ENCODE results near the gene UST.
A peak's percentile ranks its signal among the peaks of the same experiment; 100 is the strongest.

UST gene

GRCh38 chr6:148912252-148912651 is 165.4 kb downstream of the UST start:
- DNase-seq = no peak

- no peak for DNase-seq
Measured at GRCh38 chr6:148915810-148916209, 169.0 kb downstream of the UST start.

- DNase-seq = peak; percentile 8
Measured at GRCh38 chr6:148916485-148916884, 169.7 kb downstream of the UST start.

- DNase-seq = no peak
Measured at GRCh38 chr6:148924226-148925012, 177.6 kb downstream of the UST start.

- DNase-seq = no peak
Measured at GRCh38 chr6:148925701-148926100, 178.9 kb downstream of the UST start.

GRCh38 chr6:148926478-148926877 is 179.6 kb downstream of the UST start:
- no peak for DNase-seq

GRCh38 chr6:148927586-148927985 is 180.8 kb downstream of the UST start:
- no peak for DNase-seq

GRCh38 chr6:148928811-148929210 is 182.0 kb downstream of the UST start:
- no peak for DNase-seq

GRCh38 chr6:148932208-148932607 is 185.4 kb downstream of the UST start:
- DNase-seq = no peak

- DNase-seq = no peak
Measured at GRCh38 chr6:148932731-148933130, 185.9 kb downstream of the UST start.

- no peak for DNase-seq
Measured at GRCh38 chr6:148934539-148934938, 187.7 kb downstream of the UST start.

- no peak for DNase-seq
Measured at GRCh38 chr6:148934961-148935360, 188.1 kb downstream of the UST start.

- DNase-seq = no peak
Measured at GRCh38 chr6:148935705-148936435, 189.0 kb downstream of the UST start.

- no peak for DNase-seq
Measured at GRCh38 chr6:148943451-148943850, 196.6 kb downstream of the UST start.

- no peak for DNase-seq
Measured at GRCh38 chr6:148944608-148945007, 197.8 kb downstream of the UST start.

GRCh38 chr6:148945301-148946021 is 198.6 kb downstream of the UST start:
- no peak for DNase-seq

- DNase-seq = peak; percentile 72
Measured at GRCh38 chr6:148947621-148948444, 201.0 kb downstream of the UST start.

- DNase-seq = no peak
Measured at GRCh38 chr6:148951662-148952061, 204.8 kb downstream of the UST start.

- DNase-seq = no peak
Measured at GRCh38 chr6:148952147-148953035, 205.6 kb downstream of the UST start.

GRCh38 chr6:148954461-148954860 is 207.6 kb downstream of the UST start:
- DNase-seq = no peak

- no peak for DNase-seq
Measured at GRCh38 chr6:148954934-148955333, 208.1 kb downstream of the UST start.

- DNase-seq = no peak
Measured at GRCh38 chr6:148955441-148955840, 208.6 kb downstream of the UST start.
